Uterus (tissue), 4 donors: ENCODE results near the gene LANCL3. TPM values are rescaled to one million over a fixed set of nuclear protein-coding genes. Genes with fewer than 3 reads are reported as not detected.

Experiments
- DNase-seq, 2 donors: peaks; one replicate each; pipeline ENCODE4 v3.0.0-alpha.2; 2019 to 2020
- H3K27ac ChIP-seq, 2 donors: fragments of 200-600 bp; sonication (generic); 1 replicate in 1 of 2; 2 replicates in 1 of 2; pipeline ENCODE4 v1.5.1; 2016 to 2018
- H3K27me3 ChIP-seq, 2 donors: fragments of 200-600 bp; sonication (generic); one replicate each; pipeline ENCODE4 v1.5.1; 2018 to 2019; ENCODE audit warnings: control low read depth in 1 of 2
- H3K36me3 ChIP-seq, 2 donors: fragments of 200-600 bp; sonication (generic); one replicate each; pipeline ENCODE4 v1.5.1; 2019; ENCODE audit warnings: control low read depth in 1 of 2
- H3K4me1 ChIP-seq, 2 donors: fragments of 200-600 bp; sonication (generic); one replicate each; pipeline ENCODE4 v1.5.1; 2018 to 2019; ENCODE audit warnings: control low read depth in 1 of 2
- H3K4me3 ChIP-seq, 2 donors: fragments of 200-600 bp; sonication (generic); 1 replicate in 1 of 2; 2 replicates in 1 of 2; pipeline ENCODE4 v1.5.1; 2018 to 2019; ENCODE audit warnings: mild to moderate bottlenecking in 1 of 2
- H3K9me3 ChIP-seq, 2 donors: fragments of 200-600 bp; sonication (generic); one replicate each; pipeline ENCODE4 v1.5.1; 2019; ENCODE audit warnings: control low read depth in 1 of 2
- CTCF ChIP-seq, 4 experiments: fragments of 200-600 bp in 2 of 4; fragments of 450-650 bp in 2 of 4; sonication (generic) in 2 of 4; IDR thresholded peaks; one replicate each; pipeline ENCODE4 v1.5.1; 2016 to 2019; ENCODE audit warnings: antibody characterized with exemption in 4 of 4, mild to moderate bottlenecking in 2 of 4, moderate library complexity in 1 of 4
- POLR2A ChIP-seq, 2 donors: fragments of 450-650 bp; IDR thresholded peaks; one replicate each; pipeline ENCODE4 v1.6.1; 2016; ENCODE audit warnings: antibody characterized with exemption in 2 of 2, mild to moderate bottlenecking in 1 of 2, moderate library complexity in 1 of 2
- intact Hi-C: fragments of 100-400 bp; cut with DNase I; formaldehyde crosslinking; loops from one replicate; pipeline ENCODE4 v1.15.1; 2023; ENCODE audit warnings: low total_unique reads
- total RNA-seq, 4 donors: library from RNA; depleted of rRNA in 3 of 4; stranded (reverse); fragments of >200 nt in 3 of 4; gene quantifications; one replicate each; pipeline versions ENCODE4 v1.1.0 to v1.2.4, GENCODE V29; 2014 to 2023
- donor health status: DM: yes; HTN: yes; CAD: no.

Gene LANCL3
- total RNA-seq, 4 donors from 2014 or later: 0.12 to 0.83 TPM; not detected in 2

GRCh38 chrX:37662181-37662580 is 90.7 kb downstream of the LANCL3 start:
- Histone ChIP-seq H3K9me3 (no peaks in the 10 kb centered on the region), H3K4me1 (no peaks in the 10 kb centered on the region), H3K36me3 (no peaks in the 10 kb centered on the region), H3K4me3 (no peak overlapping the region), H3K27me3 (no peaks in the 10 kb centered on the region), H3K27ac (no peak overlapping the region)
- TF ChIP-seq POLR2A (IDR thresholded peaks at IDR 0.05) (no peak), CTCF (IDR thresholded peaks at IDR 0.05) (no peak)
- intact Hi-C loops: no loop called here
- DNase-seq: no peak

GRCh38 chrX:37666516-37666915 is 95.1 kb downstream of the LANCL3 start:
- H3K4me3 ChIP-seq: no peak overlapping the region
- TF ChIP-seq CTCF (IDR thresholded peaks at IDR 0.05) (no peak), POLR2A (IDR thresholded peaks at IDR 0.05) (no peak)
- H3K36me3 ChIP-seq: no peaks in the 10 kb centered on the region
- DNase-seq: no peak
- no peaks in the 10 kb centered on the region for H3K4me1 ChIP-seq
- no peak overlapping the region for H3K27ac ChIP-seq
- no peaks in the 10 kb centered on the region for H3K9me3 ChIP-seq
- intact Hi-C loops: no loop called here
- H3K27me3 ChIP-seq: no peaks in the 10 kb centered on the region

- intact Hi-C loops: no loop called here
- Histone ChIP-seq H3K27ac (no peak overlapping the region), H3K27me3 (no peaks in the 10 kb centered on the region), H3K4me1 (no peaks in the 10 kb centered on the region), H3K4me3 (no peak overlapping the region), H3K36me3 (no peaks in the 10 kb centered on the region), H3K9me3 (no peaks in the 10 kb centered on the region)
- TF ChIP-seq CTCF (IDR thresholded peaks at IDR 0.05) (no peak), POLR2A (IDR thresholded peaks at IDR 0.05) (no peak)
- no peak for DNase-seq
Measured at GRCh38 chrX:37667141-37667540, 95.7 kb downstream of the LANCL3 start.

- H3K4me1 ChIP-seq: no peaks in the 10 kb centered on the region
- no peak for TF ChIP-seq POLR2A (IDR thresholded peaks at IDR 0.05)
- TF ChIP-seq CTCF (IDR thresholded peaks at IDR 0.05): no peak
- intact Hi-C loops: no loop called here
Measured at GRCh38 chrX:37672563-37672962, 101.1 kb downstream of the LANCL3 start.

GRCh38 chrX:37676811-37677210 is 105.3 kb downstream of the LANCL3 start:
- no peak overlapping the region for H3K4me3 ChIP-seq
- H3K4me1 ChIP-seq: no peaks in the 10 kb centered on the region
- no peaks in the 10 kb centered on the region for H3K36me3 ChIP-seq
- intact Hi-C loops: no loop called here
- no peak for DNase-seq
- no peaks in the 10 kb centered on the region for H3K27me3 ChIP-seq
- no peak for TF ChIP-seq CTCF (IDR thresholded peaks at IDR 0.05)
- no peak for TF ChIP-seq POLR2A (IDR thresholded peaks at IDR 0.05)
- H3K9me3 ChIP-seq: no peaks in the 10 kb centered on the region
- H3K27ac ChIP-seq: no peak overlapping the region

More at GRCh38 chrX:37672563-37672962, 101.1 kb downstream of the LANCL3 start:
- Histone ChIP-seq H3K4me3 (no peak overlapping the region), H3K9me3 (no peaks in the 10 kb centered on the region), H3K36me3 (no peaks in the 10 kb centered on the region), H3K27me3 (no peaks in the 10 kb centered on the region), H3K27ac (no peak overlapping the region)
- DNase-seq: no peak
